ENCODE results near the gene MSN.

The MSN gene

DNA sequence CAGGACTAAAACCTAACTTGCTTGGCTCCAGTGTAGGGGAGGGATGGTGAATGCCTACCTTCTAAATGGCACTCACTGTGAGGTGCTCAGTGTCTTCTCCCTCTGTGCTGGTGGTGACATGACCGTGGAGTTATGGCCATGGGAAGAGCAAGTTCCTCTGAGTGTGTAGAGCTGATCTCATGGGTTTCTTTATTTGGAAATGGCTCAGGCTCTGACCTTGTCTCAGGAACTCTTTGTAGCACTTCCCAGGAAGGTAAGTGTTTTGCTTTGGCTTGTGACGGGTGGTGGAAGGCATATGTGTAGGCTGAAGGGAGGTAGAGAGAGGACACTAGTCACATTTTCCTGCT lies 6.4 kb downstream of the MSN start:
- H3K79me2 ChIP-seq (ENCODE audit: insufficient read depth, low read length), result peaks cover 98% of the 10 kb centered on the region

GRCh38 chrX:65674204-65674893 lies 6.9 kb downstream of the MSN start:
- Histone ChIP-seq H3K4me3 (ENCODE audit: insufficient read depth, low read length, poor library complexity, severe bottlenecking) (no peak overlapping the region), H4K20me1 (ENCODE audit: low read depth, low read length) (0 out of 2 replicates have a peak, but pooled peaks cover 4% of the 10 kb centered on the region), H3K9ac (ENCODE audit: low read length) (no peak overlapping the region), H3F3A (ENCODE audit: insufficient read depth) (no peaks in the 10 kb centered on the region), H2AFZ (ENCODE audit: low read depth, low read length, severe bottlenecking) (no peak overlapping the region), H3K27ac (ENCODE audit: low read depth, low read length) (no peak overlapping the region), H3K4me2 (ENCODE audit: low read depth, low read length, poor library complexity, severe bottlenecking) (peak overlapping the region; percentile 36), H3K36me3 (ENCODE audit: low read length) (no peaks in the 10 kb centered on the region), H3K79me2 (ENCODE audit: insufficient read depth, low read length) (peaks cover 98% of the 10 kb centered on the region), H3K27me3 (ENCODE audit: low read length) (no peaks in the 10 kb centered on the region), H3K9me3 (ENCODE audit: insufficient read depth, low read length) (no peaks in the 10 kb centered on the region), H3K9me2 (replicated peaks; ENCODE audit: insufficient read depth, low read length) (no peaks in the 10 kb centered on the region)
- TF ChIP-seq CTCF (IDR thresholded peaks at IDR 0.05; ENCODE audit: insufficient read depth, low read length, poor library complexity, severe bottlenecking) (no peak), EZH2phosphoT487 (conservative IDR thresholded peaks at IDR 0.05; ENCODE audit: low read length) (no peak)

More for the DNA sequence above, 6.4 kb downstream of the MSN start:
- H3K36me3 ChIP-seq (ENCODE audit: low read length), result no peaks in the 10 kb centered on the region
- no peaks in the 10 kb centered on the region for H3K9me2 ChIP-seq (replicated peaks; ENCODE audit: insufficient read depth, low read length)
- 0 out of 2 replicates have a peak, but pooled peaks cover 4% of the 10 kb centered on the region for H4K20me1 ChIP-seq (ENCODE audit: low read depth, low read length)
- H3K4me3 ChIP-seq (ENCODE audit: insufficient read depth, low read length, poor library complexity, severe bottlenecking), result no peak overlapping the region
- H3K9me3 ChIP-seq (ENCODE audit: insufficient read depth, low read length), result no peaks in the 10 kb centered on the region
- H3K4me2 ChIP-seq (ENCODE audit: low read depth, low read length, poor library complexity, severe bottlenecking), result peak overlapping the region; percentile 36
- H3K27ac ChIP-seq (ENCODE audit: low read depth, low read length), result no peak overlapping the region
- no peaks in the 10 kb centered on the region for H3F3A ChIP-seq (ENCODE audit: insufficient read depth)
- H3K9ac ChIP-seq (ENCODE audit: low read length), result no peak overlapping the region
- TF ChIP-seq CTCF (IDR thresholded peaks at IDR 0.05; ENCODE audit: insufficient read depth, low read length, poor library complexity, severe bottlenecking) (no peak), EZH2phosphoT487 (conservative IDR thresholded peaks at IDR 0.05; ENCODE audit: low read length) (no peak)
- H2AFZ ChIP-seq (ENCODE audit: low read depth, low read length, severe bottlenecking), result no peak overlapping the region
- no peaks in the 10 kb centered on the region for H3K27me3 ChIP-seq (ENCODE audit: low read length)

DNA sequence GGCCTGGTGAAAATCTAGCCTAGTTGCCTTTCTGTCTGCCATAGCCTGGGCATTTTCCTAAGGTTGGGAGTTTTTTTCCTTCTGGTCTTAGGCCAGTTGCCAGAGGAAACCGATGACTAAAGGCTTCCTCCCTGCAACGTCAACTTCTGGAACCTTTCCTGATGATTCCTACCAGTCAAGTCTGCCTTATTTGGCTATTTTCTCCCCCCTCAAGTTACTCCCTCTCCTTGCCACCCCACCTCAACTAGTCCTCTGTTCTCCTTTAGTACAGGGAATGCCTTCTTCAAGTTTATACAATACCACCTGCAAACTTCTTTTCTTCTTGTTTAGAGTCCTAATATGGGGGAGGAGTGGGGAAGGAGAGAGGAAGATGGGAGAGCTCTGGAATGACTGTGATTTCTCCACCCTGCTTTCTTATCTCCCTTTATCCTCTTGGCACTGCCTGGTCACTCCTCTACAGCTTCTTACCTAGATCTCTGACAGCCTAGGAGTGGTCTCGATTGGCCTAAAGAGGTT lies 10.6 kb downstream of the MSN start:
- Histone ChIP-seq H3K36me3 (ENCODE audit: low read length) (no peaks in the 10 kb centered on the region), H3K9ac (ENCODE audit: low read length) (no peak overlapping the region), H3K27ac (ENCODE audit: low read depth, low read length) (no peak overlapping the region), H3F3A (ENCODE audit: insufficient read depth) (no peaks in the 10 kb centered on the region), H4K20me1 (ENCODE audit: low read depth, low read length) (no peaks in the 10 kb centered on the region), H3K4me2 (ENCODE audit: low read depth, low read length, poor library complexity, severe bottlenecking) (no peak overlapping the region), H3K27me3 (ENCODE audit: low read length) (no peaks in the 10 kb centered on the region), H3K9me2 (replicated peaks; ENCODE audit: insufficient read depth, low read length) (no peaks in the 10 kb centered on the region), H3K4me3 (ENCODE audit: insufficient read depth, low read length, poor library complexity, severe bottlenecking) (no peak overlapping the region), H2AFZ (ENCODE audit: low read depth, low read length, severe bottlenecking) (no peak overlapping the region), H3K79me2 (ENCODE audit: insufficient read depth, low read length) (peaks cover 99% of the 10 kb centered on the region), H3K9me3 (ENCODE audit: insufficient read depth, low read length) (no peaks in the 10 kb centered on the region)
- TF ChIP-seq CTCF (IDR thresholded peaks at IDR 0.05; ENCODE audit: insufficient read depth, low read length, poor library complexity, severe bottlenecking) (no peak), EZH2phosphoT487 (conservative IDR thresholded peaks at IDR 0.05; ENCODE audit: low read length) (no peak)

Data from SU-DHL-6 (cell line).